Activated T-helper 2 cell treated with anti-CD3 and anti-CD28 coated beads, Interferon-gamma antibody, Interleukin-2, Interleukin-4, amounts not matched to agents 10 μg/mL and 5 μg/mL and 100 μg/mL, durations not matched to agents 14 hours and 24 hours and 36 hours (primary cell): Measurements from ENCODE around the gene DOCK3. TPM values are rescaled to one million over a fixed set of nuclear protein-coding genes. Genes with fewer than 3 reads are reported as not detected.
"Not testable (repeated sequence)": the region's sequence is repeated elsewhere in the genome, so short reads cannot be mapped to it uniquely, and the experiment has no call there.

Source experiments
- DNase-seq: peaks from one replicate; pipeline ENCODE4 v3.0.0; 2021; ENCODE audit warnings: low spot score
- H3K27ac Mint-ChIP-seq: one replicate; pipeline ENCODE4 v1.8.0; 2021; ENCODE audit warnings: mixed read lengths
- H3K27me3 Mint-ChIP-seq: one replicate; pipeline ENCODE4 v1.8.0; 2021; ENCODE audit warnings: low read depth, mixed read lengths
- H3K36me3 Mint-ChIP-seq: one replicate; pipeline ENCODE4 v1.8.0; 2021; ENCODE audit warnings: low read depth, mixed read lengths
- H3K4me1 Mint-ChIP-seq: one replicate; pipeline ENCODE4 v1.8.0; 2021; ENCODE audit warnings: low read depth, mixed read lengths
- H3K4me3 Mint-ChIP-seq: one replicate; pipeline ENCODE4 v1.8.0; 2021; ENCODE audit warnings: low read depth, mild to moderate bottlenecking, moderate library complexity, mixed read lengths
- H3K9me3 Mint-ChIP-seq: one replicate; pipeline ENCODE4 v1.8.0; 2021; ENCODE audit warnings: mixed read lengths
- intact Hi-C: fragments of 100-400 bp; cut with micrococcal nuclease; formaldehyde crosslinking; loops from one replicate; pipeline ENCODE4 v1.15.1; 2023
- total RNA-seq: library from RNA; stranded (reverse); gene quantifications from 2 replicates; pipeline ENCODE4 v1.2.3, GENCODE V29; 2022

The DOCK3 gene
- total RNA-seq, 1 donor from 2014 or later = 1.4 TPM

GRCh38 chr3:50848308-50848707 lies 173.6 kb downstream of the DOCK3 start:
- no peaks in the 10 kb centered on the region for H3K27me3 Mint-ChIP-seq
- no peak overlapping the region for H3K27ac Mint-ChIP-seq
- intact Hi-C loops = no loop called here
- no peak overlapping the region for H3K4me3 Mint-ChIP-seq
- peaks cover 4% of the 10 kb centered on the region for H3K9me3 Mint-ChIP-seq
- no peak for DNase-seq
- H3K4me1 Mint-ChIP-seq = no peaks in the 10 kb centered on the region
- H3K36me3 Mint-ChIP-seq = no peaks in the 10 kb centered on the region

GRCh38 chr3:50850639-50851511 lies 176.1 kb downstream of the DOCK3 start:
- no peaks in the 10 kb centered on the region for H3K4me1 Mint-ChIP-seq
- no peaks in the 10 kb centered on the region for H3K36me3 Mint-ChIP-seq
- H3K27ac Mint-ChIP-seq = no peak overlapping the region
- H3K9me3 Mint-ChIP-seq = peaks cover 8% of the 10 kb centered on the region
- intact Hi-C loops = no loop called here
- no peak overlapping the region for H3K4me3 Mint-ChIP-seq
- no peaks in the 10 kb centered on the region for H3K27me3 Mint-ChIP-seq
- no peak for DNase-seq

- intact Hi-C loops = no loop called here
- Mint-ChIP-seq H3K4me1 (no peaks in the 10 kb centered on the region), H3K27me3 (no peaks in the 10 kb centered on the region), H3K4me3 (no peak overlapping the region), H3K36me3 (no peaks in the 10 kb centered on the region), H3K9me3 (peaks cover 4% of the 10 kb centered on the region), H3K27ac (no peak overlapping the region)
- no peak for DNase-seq
Observed at GRCh38 chr3:50853936-50854335, 179.2 kb downstream of the DOCK3 start.

GRCh38 chr3:50862221-50862620 lies 187.5 kb downstream of the DOCK3 start:
- Mint-ChIP-seq H3K27ac (no peak overlapping the region), H3K4me3 (no peak overlapping the region), H3K36me3 (no peaks in the 10 kb centered on the region), H3K27me3 (peaks cover 5% of the 10 kb centered on the region), H3K4me1 (no peaks in the 10 kb centered on the region), H3K9me3 (peaks cover 2% of the 10 kb centered on the region)
- intact Hi-C loops = no loop called here
- DNase-seq = no peak

GRCh38 chr3:50873376-50874157 lies 198.8 kb downstream of the DOCK3 start:
- H3K27ac Mint-ChIP-seq = no peak overlapping the region

GRCh38 chr3:50874876-50875275 lies 200.1 kb downstream of the DOCK3 start:
- H3K4me3 Mint-ChIP-seq, H3K27ac Mint-ChIP-seq, H3K27me3 Mint-ChIP-seq, H3K4me1 Mint-ChIP-seq, DNase-seq, H3K36me3 Mint-ChIP-seq, intact Hi-C loops, H3K9me3 Mint-ChIP-seq: not testable (repeated sequence)

More at GRCh38 chr3:50873376-50874157, 198.8 kb downstream of the DOCK3 start:
- no peaks in the 10 kb centered on the region for H3K36me3 Mint-ChIP-seq
- H3K4me1 Mint-ChIP-seq = no peaks in the 10 kb centered on the region
- peaks cover 9% of the 10 kb centered on the region for H3K9me3 Mint-ChIP-seq
- intact Hi-C loops = no loop called here
- DNase-seq = no peak
- H3K4me3 Mint-ChIP-seq = no peak overlapping the region
- peaks cover 2% of the 10 kb centered on the region for H3K27me3 Mint-ChIP-seq

GRCh38 chr3:50876947-50877346 lies 202.2 kb downstream of the DOCK3 start:
- Mint-ChIP-seq H3K27me3 (no peaks in the 10 kb centered on the region), H3K9me3 (peaks cover 2% of the 10 kb centered on the region), H3K27ac (no peak overlapping the region), H3K4me1 (no peaks in the 10 kb centered on the region), H3K36me3 (no peaks in the 10 kb centered on the region), H3K4me3 (no peak overlapping the region)
- no peak for DNase-seq
- intact Hi-C loops = no loop called here

- H3K27me3 Mint-ChIP-seq, intact Hi-C loops, H3K4me3 Mint-ChIP-seq, H3K27ac Mint-ChIP-seq, H3K36me3 Mint-ChIP-seq, DNase-seq, H3K4me1 Mint-ChIP-seq, H3K9me3 Mint-ChIP-seq: not testable (repeated sequence)
Observed at GRCh38 chr3:50882733-50883132, 208.0 kb downstream of the DOCK3 start.

- intact Hi-C loops = no loop called here
- Mint-ChIP-seq H3K4me3 (no peak overlapping the region), H3K9me3 (peaks cover 4% of the 10 kb centered on the region), H3K27me3 (no peaks in the 10 kb centered on the region), H3K36me3 (no peaks in the 10 kb centered on the region), H3K4me1 (no peaks in the 10 kb centered on the region), H3K27ac (no peak overlapping the region)
- DNase-seq = no peak
Observed at GRCh38 chr3:50883755-50884154, 209.0 kb downstream of the DOCK3 start.

- Mint-ChIP-seq H3K27me3 (no peaks in the 10 kb centered on the region), H3K27ac (no peak overlapping the region), H3K9me3 (peaks cover 4% of the 10 kb centered on the region), H3K36me3 (no peaks in the 10 kb centered on the region), H3K4me1 (no peaks in the 10 kb centered on the region), H3K4me3 (no peak overlapping the region)
- intact Hi-C loops = no loop called here
- DNase-seq = no peak
Observed at GRCh38 chr3:50885070-50885850, 210.5 kb downstream of the DOCK3 start.

GRCh38 chr3:50890688-50891344 lies 216.1 kb downstream of the DOCK3 start:
- Mint-ChIP-seq H3K36me3 (no peaks in the 10 kb centered on the region), H3K27ac (no peak overlapping the region), H3K4me1 (no peaks in the 10 kb centered on the region), H3K4me3 (no peak overlapping the region), H3K9me3 (peaks cover 16% of the 10 kb centered on the region), H3K27me3 (peaks cover 4% of the 10 kb centered on the region)
- intact Hi-C loops = no loop called here
- no peak for DNase-seq

- H3K9me3 Mint-ChIP-seq, H3K36me3 Mint-ChIP-seq, H3K27ac Mint-ChIP-seq, H3K4me1 Mint-ChIP-seq, DNase-seq, H3K4me3 Mint-ChIP-seq, intact Hi-C loops: not testable (repeated sequence)
- peaks cover 12% of the 10 kb centered on the region for H3K27me3 Mint-ChIP-seq
Observed at GRCh38 chr3:50901097-50901496, 226.4 kb downstream of the DOCK3 start.
